HG03066 (cell line): ENCODE data around the gene RNF2.
"Not testable (repeated sequence)": the region's sequence is repeated elsewhere in the genome, so short reads cannot be mapped to it uniquely, and the experiment has no call there.

Experiments used
- ATAC-seq: cut with Tn5 transposase; IDR thresholded peaks from one replicate; pipeline ENCODE4 v1.9.1; 2021; ENCODE audit warnings: low read depth; ENCODE audit not compliant: unreplicated experiment

Gene RNF2

GRCh38 chr1:185044981-185045813 lies at the start of gene RNF2:
TSS of gene RNF2 (plus strand) at chr1:185045558. CDS start at chr1:185087554, 41,996 bp downstream.
- peak; percentile 72 for ATAC-seq

GRCh38 chr1:184999974-185000373 lies 45.4 kb upstream of the RNF2 start:
- ATAC-seq: not testable (repeated sequence)

- not testable (repeated sequence) for ATAC-seq
Measured at GRCh38 chr1:185001312-185001880, 44.0 kb upstream of the RNF2 start.

- no peak for ATAC-seq
Measured at GRCh38 chr1:185008838-185009237, 36.5 kb upstream of the RNF2 start.

GRCh38 chr1:185010361-185010760 lies 35.0 kb upstream of the RNF2 start:
- ATAC-seq: no peak

- ATAC-seq: no peak
Measured at GRCh38 chr1:185014941-185015340, 30.4 kb upstream of the RNF2 start.

GRCh38 chr1:185015631-185016030 lies 29.7 kb upstream of the RNF2 start:
- no peak for ATAC-seq

- ATAC-seq: no peak
Measured at GRCh38 chr1:185016880-185017279, 28.5 kb upstream of the RNF2 start.

- no peak for ATAC-seq
Measured at GRCh38 chr1:185017338-185017737, 28.0 kb upstream of the RNF2 start.

- no peak for ATAC-seq
Measured at GRCh38 chr1:185017966-185018365, 27.4 kb upstream of the RNF2 start.

GRCh38 chr1:185027252-185027882 lies 18.0 kb upstream of the RNF2 start:
- ATAC-seq: no peak

- ATAC-seq: no peak
Measured at GRCh38 chr1:185033686-185034085, 11.7 kb upstream of the RNF2 start.

- ATAC-seq: no peak
Measured at GRCh38 chr1:185035258-185035657, 10.1 kb upstream of the RNF2 start.

- ATAC-seq: no peak
Measured at GRCh38 chr1:185038813-185039376, 6.5 kb upstream of the RNF2 start.

- no peak for ATAC-seq
Measured at GRCh38 chr1:185039726-185040407, 5.5 kb upstream of the RNF2 start.

GRCh38 chr1:185040408-185040735 lies 5.0 kb upstream of the RNF2 start:
- ATAC-seq: no peak

GRCh38 chr1:185041742-185042141 lies 3.6 kb upstream of the RNF2 start:
- no peak for ATAC-seq

GRCh38 chr1:185042737-185043136 lies 2.6 kb upstream of the RNF2 start:
- no peak for ATAC-seq

GRCh38 chr1:185044387-185044786 lies 971 bp upstream of the RNF2 start:
- no peak for ATAC-seq

- peak; percentile 40 for ATAC-seq
Measured at GRCh38 chr1:185045814-185046492, 595 bp downstream of the RNF2 start.
